Measurements from ENCODE around the gene EHD3. TPM values are rescaled to one million over a fixed set of nuclear protein-coding genes. Genes with fewer than 3 reads are reported as not detected.

The EHD3 gene
- total RNA-seq, 1 experiment from 2014 or later = 8.1 TPM

DNA sequence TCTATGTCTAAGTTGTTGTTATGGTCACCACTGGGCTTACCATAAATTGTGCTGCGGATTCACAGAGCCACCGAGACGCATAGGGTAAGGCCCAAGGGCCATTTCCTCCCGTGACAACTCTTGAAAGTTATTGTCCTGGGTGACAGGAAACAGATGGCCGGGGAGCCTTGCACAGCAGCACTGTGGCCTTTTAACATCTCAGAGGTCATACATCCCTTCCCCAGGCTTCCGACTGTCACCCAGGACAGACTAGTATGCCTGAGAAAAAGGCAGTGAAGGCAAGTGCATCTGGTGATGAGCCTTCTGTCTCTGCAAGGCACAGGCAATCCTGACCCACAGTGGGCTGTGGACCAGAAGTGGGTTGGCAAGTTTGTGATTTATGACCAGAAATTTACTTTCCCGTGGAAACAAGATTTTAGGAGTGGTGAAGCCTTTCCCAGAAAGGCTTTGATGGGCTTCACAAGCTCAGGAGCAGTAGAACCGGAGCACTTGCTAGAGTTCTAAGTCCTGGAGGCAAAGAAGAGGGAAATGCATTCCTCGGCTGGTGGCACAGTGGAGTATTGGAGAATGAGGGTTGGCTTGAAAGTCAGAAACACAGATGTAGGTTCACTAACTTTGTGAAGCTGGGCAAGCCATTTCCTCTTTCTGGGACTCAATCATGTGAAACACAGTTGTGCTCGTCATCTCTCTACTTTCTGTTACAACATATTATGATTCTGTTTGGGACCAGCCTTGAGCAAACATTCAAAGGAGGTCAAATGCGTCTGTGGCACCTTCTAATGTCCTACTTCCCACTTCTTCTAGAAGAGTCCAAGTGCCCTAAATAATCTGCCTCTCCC is 14.6 kb upstream of the EHD3 start:
- DNase-seq (ENCODE audit: low read depth in 1 of 2, low spot score in 2 of 2) = peak in 1 of 2 experiments; percentile 21
- no peaks in the 10 kb centered on the region for H3K9me3 ChIP-seq (replicated peaks)

DNA sequence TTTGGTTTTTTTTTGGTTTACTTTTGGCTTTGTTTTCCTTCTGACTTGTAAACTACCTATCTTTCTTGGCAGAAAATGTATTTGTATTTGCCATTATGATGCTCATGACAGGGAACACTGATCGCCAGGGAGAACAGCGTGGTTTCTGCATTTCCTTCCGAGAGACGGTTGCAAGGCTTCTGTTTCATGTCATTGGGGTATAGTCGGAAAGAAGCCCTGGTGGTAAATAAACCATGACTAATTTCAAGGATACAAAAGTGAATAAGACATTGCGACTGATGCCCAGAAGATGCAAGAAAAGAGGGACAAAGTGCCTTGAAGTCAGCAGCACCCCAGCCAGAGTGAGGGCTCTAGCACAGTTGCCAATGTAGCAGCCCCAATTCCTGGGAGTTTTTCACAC is 12.4 kb upstream of the EHD3 start:
- peak in 1 of 2 experiments; percentile 13 for DNase-seq (ENCODE audit: low read depth in 1 of 2, low spot score in 2 of 2)
- Histone ChIP-seq H3K4me3 (no peak overlapping the region), H3K9me3 (replicated peaks) (no peaks in the 10 kb centered on the region), H3K27ac (no peak overlapping the region), H3K36me3 (no peaks in the 10 kb centered on the region), H3K4me1 (replicated peaks) (no peaks in the 10 kb centered on the region), H3K27me3 (replicated peaks) (peaks cover 34% of the 10 kb centered on the region)

More for the DNA sequence above, 14.6 kb upstream of the EHD3 start:
- no peak overlapping the region for H3K4me3 ChIP-seq
- H3K4me1 ChIP-seq (replicated peaks) = no peaks in the 10 kb centered on the region
- no peaks in the 10 kb centered on the region for H3K36me3 ChIP-seq
- no peak overlapping the region for H3K27ac ChIP-seq
- H3K27me3 ChIP-seq (replicated peaks) = peaks cover 27% of the 10 kb centered on the region

GRCh38 chr2:31222071-31222470 is 11.9 kb upstream of the EHD3 start:
- H3K36me3 ChIP-seq = no peaks in the 10 kb centered on the region
- H3K9me3 ChIP-seq (replicated peaks) = no peaks in the 10 kb centered on the region
- peaks cover 37% of the 10 kb centered on the region for H3K27me3 ChIP-seq (replicated peaks)
- DNase-seq (ENCODE audit: low read depth in 1 of 2, low spot score in 2 of 2) = peak in 1 of 2 experiments; percentile 5
- H3K27ac ChIP-seq = no peak overlapping the region
- H3K4me1 ChIP-seq (replicated peaks) = no peaks in the 10 kb centered on the region
- H3K4me3 ChIP-seq = no peak overlapping the region

- Histone ChIP-seq H3K27me3 (replicated peaks) (peaks cover 40% of the 10 kb centered on the region), H3K27ac (no peak overlapping the region), H3K36me3 (no peaks in the 10 kb centered on the region), H3K4me1 (replicated peaks) (no peaks in the 10 kb centered on the region), H3K4me3 (no peak overlapping the region), H3K9me3 (replicated peaks) (no peaks in the 10 kb centered on the region)
- no peak for DNase-seq (ENCODE audit: low read depth in 1 of 2, low spot score in 2 of 2)
These were observed 10.9 kb upstream of the EHD3 start for GRCh38 chr2:31223026-31223425.

GRCh38 chr2:31223749-31224148 is 10.2 kb upstream of the EHD3 start:
- Histone ChIP-seq H3K4me1 (replicated peaks) (no peaks in the 10 kb centered on the region), H3K27me3 (replicated peaks) (peaks cover 40% of the 10 kb centered on the region), H3K27ac (no peak overlapping the region), H3K36me3 (no peaks in the 10 kb centered on the region), H3K4me3 (no peak overlapping the region), H3K9me3 (replicated peaks) (no peaks in the 10 kb centered on the region)
- DNase-seq (ENCODE audit: low read depth in 1 of 2, low spot score in 2 of 2) = peak in 1 of 2 experiments; percentile 24

GRCh38 chr2:31226266-31226665 is 7.7 kb upstream of the EHD3 start:
- H3K36me3 ChIP-seq = no peaks in the 10 kb centered on the region
- no peak overlapping the region for H3K27ac ChIP-seq
- no peak for DNase-seq (ENCODE audit: low read depth in 1 of 2, low spot score in 2 of 2)
- no peaks in the 10 kb centered on the region for H3K4me1 ChIP-seq (replicated peaks)
- H3K4me3 ChIP-seq = no peak overlapping the region
- no peaks in the 10 kb centered on the region for H3K9me3 ChIP-seq (replicated peaks)
- H3K27me3 ChIP-seq (replicated peaks) = peaks cover 25% of the 10 kb centered on the region

GRCh38 chr2:31227110-31227509 is 6.8 kb upstream of the EHD3 start:
- Histone ChIP-seq H3K27ac (no peak overlapping the region), H3K9me3 (replicated peaks) (no peaks in the 10 kb centered on the region), H3K36me3 (no peaks in the 10 kb centered on the region), H3K4me1 (replicated peaks) (no peaks in the 10 kb centered on the region), H3K27me3 (replicated peaks) (peaks cover 19% of the 10 kb centered on the region), H3K4me3 (no peak overlapping the region)
- DNase-seq (ENCODE audit: low read depth in 1 of 2, low spot score in 2 of 2) = peak in 1 of 2 experiments; percentile 13

- DNase-seq (ENCODE audit: low read depth in 1 of 2, low spot score in 2 of 2) = peak in 1 of 2 experiments; percentile 32
- Histone ChIP-seq H3K4me1 (replicated peaks) (no peaks in the 10 kb centered on the region; the same call in 1 of the 2 replicates), H3K27me3 (replicated peaks) (peaks cover 14% of the 10 kb centered on the region; the same call in 1 of the 2 replicates), H3K4me3 (no peak overlapping the region), H3K36me3 (no peaks in the 10 kb centered on the region), H3K27ac (no peak overlapping the region), H3K9me3 (replicated peaks) (no peaks in the 10 kb centered on the region)
These were observed 6.2 kb upstream of the EHD3 start for GRCh38 chr2:31227711-31228125.

DNA sequence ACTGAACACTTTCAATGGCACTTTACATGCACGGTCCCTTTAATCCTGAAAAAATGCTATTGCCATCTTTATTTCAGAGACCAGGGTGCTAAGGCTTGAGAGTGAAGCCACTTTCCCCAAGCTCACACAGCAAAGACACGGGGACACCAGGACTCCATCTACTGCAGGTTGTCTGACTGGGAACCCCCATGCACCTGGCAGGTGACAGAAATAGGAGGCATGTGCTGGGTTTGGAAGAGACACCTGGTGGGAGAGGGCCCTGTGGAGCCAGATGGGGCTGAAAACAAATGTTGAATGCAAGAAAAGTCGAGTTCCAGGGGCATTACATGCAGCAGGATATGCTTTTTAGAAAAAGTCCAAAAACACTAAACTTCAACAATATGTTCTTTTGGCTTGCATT is 5.2 kb upstream of the EHD3 start:
- H3K27ac ChIP-seq = no peak overlapping the region
- H3K27me3 ChIP-seq (replicated peaks) = peaks cover 13% of the 10 kb centered on the region; the same call in 1 of the 2 replicates
- H3K4me3 ChIP-seq = no peak overlapping the region
- peak in 1 of 2 experiments; percentile 18 for DNase-seq (ENCODE audit: low read depth in 1 of 2, low spot score in 2 of 2)
- no peaks in the 10 kb centered on the region for H3K36me3 ChIP-seq
- no peaks in the 10 kb centered on the region for H3K9me3 ChIP-seq (replicated peaks)
- peaks cover 8% of the 10 kb centered on the region for H3K4me1 ChIP-seq (replicated peaks)

DNA sequence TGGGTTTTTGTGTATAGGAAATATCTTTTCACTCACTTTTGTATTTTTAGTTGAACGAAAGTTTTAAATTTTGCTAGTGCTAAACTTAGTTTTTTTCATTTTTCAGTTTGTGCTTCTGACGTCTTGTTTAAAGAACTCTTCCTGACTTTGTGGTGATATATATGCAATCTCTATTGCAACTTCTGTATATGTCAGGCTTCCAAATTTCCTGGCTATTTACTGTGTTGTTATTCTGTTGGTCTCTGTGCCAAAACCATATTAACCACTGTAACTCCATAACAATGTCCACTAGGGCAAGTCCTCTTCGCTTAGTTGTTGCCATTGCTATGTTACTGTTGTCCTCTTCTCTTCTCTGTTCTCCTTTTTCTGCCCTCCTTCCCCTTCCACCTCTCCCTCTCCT is 3.2 kb upstream of the EHD3 start:
- H3K4me3 ChIP-seq = no peak overlapping the region
- H3K9me3 ChIP-seq (replicated peaks) = no peaks in the 10 kb centered on the region
- H3K4me1 ChIP-seq (replicated peaks) = peaks cover 26% of the 10 kb centered on the region
- no peaks in the 10 kb centered on the region for H3K36me3 ChIP-seq
- no peak overlapping the region for H3K27ac ChIP-seq
- H3K27me3 ChIP-seq (replicated peaks) = 0 out of 2 replicates have a peak, but pooled peaks cover 7% of the 10 kb centered on the region
- no peak for DNase-seq (ENCODE audit: low read depth in 1 of 2, low spot score in 2 of 2)

DNA sequence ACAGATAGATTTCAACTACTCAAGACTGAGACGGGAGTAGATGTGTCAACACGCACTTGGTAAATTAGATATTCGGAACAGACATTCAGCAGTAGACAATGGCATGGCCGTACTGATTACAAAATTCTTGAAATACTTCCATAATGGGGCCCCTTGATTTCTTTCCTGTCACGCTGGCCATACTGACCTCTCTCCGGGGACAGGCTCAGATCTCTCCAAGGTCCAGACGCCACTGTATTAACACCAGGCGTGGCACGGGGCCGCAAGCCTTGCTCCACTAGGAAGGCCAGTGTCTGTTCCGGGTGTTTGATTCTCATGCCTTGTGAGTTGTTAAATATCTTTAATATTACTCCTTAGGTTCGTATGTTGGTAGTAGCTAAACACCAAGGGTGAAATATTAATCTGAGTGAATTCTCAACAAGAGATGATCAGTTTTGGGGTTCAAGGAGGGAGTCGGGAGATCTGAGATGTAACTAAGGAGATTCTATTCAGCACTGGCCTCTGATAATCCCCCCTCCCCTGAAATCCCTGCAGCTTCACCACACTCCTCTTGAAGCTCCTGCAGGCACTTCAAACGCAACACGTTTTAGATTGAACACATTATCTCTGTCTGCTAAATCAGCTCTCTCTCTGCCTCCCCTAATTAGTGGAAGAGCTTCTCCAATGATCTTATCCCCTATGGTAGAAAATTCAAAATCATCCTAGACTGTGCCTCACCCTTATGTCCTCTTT is 2.2 kb upstream of the EHD3 start:
- H3K27me3 ChIP-seq (replicated peaks) = 0 out of 2 replicates have a peak, but pooled peaks cover 7% of the 10 kb centered on the region
- no peaks in the 10 kb centered on the region for H3K36me3 ChIP-seq
- no peak overlapping the region for H3K27ac ChIP-seq
- H3K4me1 ChIP-seq (replicated peaks) = peaks cover 27% of the 10 kb centered on the region
- H3K9me3 ChIP-seq (replicated peaks) = no peaks in the 10 kb centered on the region
- DNase-seq (ENCODE audit: low read depth in 1 of 2, low spot score in 2 of 2) = peak in 1 of 2 experiments; percentile 31
- no peak overlapping the region for H3K4me3 ChIP-seq

DNA sequence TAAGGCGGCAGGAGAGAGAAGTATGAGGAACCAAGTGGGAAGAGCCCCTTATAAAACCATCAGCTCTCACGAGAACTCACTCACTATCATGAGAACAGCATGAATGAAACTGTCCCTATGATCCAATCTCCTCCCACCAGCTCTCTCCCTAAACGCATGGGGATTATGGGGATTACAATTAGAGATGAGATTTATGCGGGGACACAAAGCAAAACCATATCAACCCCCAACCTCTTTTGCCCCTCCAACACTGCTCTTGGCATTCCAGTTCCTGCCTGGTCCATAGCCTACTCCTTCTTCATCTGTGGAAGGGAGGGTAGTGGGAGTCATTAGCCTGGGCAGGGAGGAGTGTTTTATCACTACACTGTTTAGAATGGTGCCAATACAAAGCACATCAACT is 1.4 kb upstream of the EHD3 start:
- Histone ChIP-seq H3K27me3 (replicated peaks) (0 out of 2 replicates have a peak, but pooled peaks cover under 1% of the 10 kb centered on the region), H3K4me1 (replicated peaks) (peaks cover 27% of the 10 kb centered on the region), H3K36me3 (no peaks in the 10 kb centered on the region), H3K27ac (no peak overlapping the region), H3K9me3 (replicated peaks) (no peaks in the 10 kb centered on the region), H3K4me3 (no peak overlapping the region)
- peak in 1 of 2 experiments; percentile 3 for DNase-seq (ENCODE audit: low read depth in 1 of 2, low spot score in 2 of 2)

DNA sequence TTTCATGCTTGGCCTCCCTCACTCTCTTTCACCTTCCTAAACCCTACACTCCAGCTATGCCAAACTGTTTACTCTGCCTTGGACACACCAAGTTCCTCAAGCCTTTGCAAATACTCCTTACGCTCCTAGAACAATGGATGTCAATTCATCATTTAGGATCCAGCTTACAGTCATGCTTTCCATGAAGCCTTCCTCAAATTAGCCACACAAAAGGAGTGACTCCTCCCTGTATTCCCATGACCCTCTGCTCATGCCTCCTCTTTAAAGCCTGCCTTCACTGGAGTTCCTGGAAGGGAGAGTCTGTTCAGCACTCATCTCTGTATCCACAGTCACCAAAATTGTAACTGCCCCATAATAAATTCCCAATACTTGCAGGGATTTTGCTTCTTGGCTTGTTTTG is 721 bp upstream of the EHD3 start:
- Histone ChIP-seq H3K4me1 (replicated peaks) (peaks cover 27% of the 10 kb centered on the region), H3K4me3 (no peak overlapping the region), H3K9me3 (replicated peaks) (no peaks in the 10 kb centered on the region), H3K36me3 (no peaks in the 10 kb centered on the region), H3K27me3 (replicated peaks) (no peaks in the 10 kb centered on the region), H3K27ac (no peak overlapping the region)
- peak in 1 of 2 experiments; percentile 33 for DNase-seq (ENCODE audit: low read depth in 1 of 2, low spot score in 2 of 2)

Measured in SJSA1 (cell line).